Epithelial cell of esophagus (primary cell): Measurements from ENCODE around the gene MCMBP.

Experiments used
- DNase-seq: peaks from one replicate; pipeline ENCODE4 v3.0.0; 2010; ENCODE audit warnings: low read depth
- H3K4me3 ChIP-seq: 2 replicates; pipeline ENCODE4 v1.5.1; 2011; ENCODE audit warnings: mild to moderate bottlenecking, low read length, control low read depth
- TF ChIP-seq, protein P1 (sequence below): IDR thresholded peaks from 2 replicates; pipeline ENCODE4 v1.5.1; 2011; ENCODE audit warnings: low read depth, mild to moderate bottlenecking, low read length, control low read depth, inconsistent platforms; ENCODE audit not compliant: insufficient read depth; ENCODE audit errors: missing control alignments

Gene MCMBP

DNA sequence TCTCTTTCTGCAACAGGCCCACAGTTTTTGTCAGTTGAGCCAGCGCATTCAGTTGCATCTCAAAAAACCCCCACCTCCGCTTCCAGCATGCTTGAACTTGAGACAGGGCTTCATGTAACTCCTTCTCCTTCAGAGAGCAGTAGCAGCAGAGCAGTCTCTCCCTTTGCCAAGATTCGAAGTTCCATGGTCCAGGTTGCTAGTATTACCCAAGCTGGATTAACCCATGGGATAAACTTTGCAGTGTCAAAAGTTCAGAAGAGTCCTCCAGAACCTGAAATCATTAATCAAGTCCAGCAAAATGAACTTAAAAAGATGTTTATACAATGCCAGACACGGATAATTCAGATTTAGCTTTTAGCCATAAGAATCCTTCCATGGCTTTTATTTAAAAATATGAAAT is 45.2 kb downstream of the MCMBP start:
- TF ChIP-seq, protein P1, sequence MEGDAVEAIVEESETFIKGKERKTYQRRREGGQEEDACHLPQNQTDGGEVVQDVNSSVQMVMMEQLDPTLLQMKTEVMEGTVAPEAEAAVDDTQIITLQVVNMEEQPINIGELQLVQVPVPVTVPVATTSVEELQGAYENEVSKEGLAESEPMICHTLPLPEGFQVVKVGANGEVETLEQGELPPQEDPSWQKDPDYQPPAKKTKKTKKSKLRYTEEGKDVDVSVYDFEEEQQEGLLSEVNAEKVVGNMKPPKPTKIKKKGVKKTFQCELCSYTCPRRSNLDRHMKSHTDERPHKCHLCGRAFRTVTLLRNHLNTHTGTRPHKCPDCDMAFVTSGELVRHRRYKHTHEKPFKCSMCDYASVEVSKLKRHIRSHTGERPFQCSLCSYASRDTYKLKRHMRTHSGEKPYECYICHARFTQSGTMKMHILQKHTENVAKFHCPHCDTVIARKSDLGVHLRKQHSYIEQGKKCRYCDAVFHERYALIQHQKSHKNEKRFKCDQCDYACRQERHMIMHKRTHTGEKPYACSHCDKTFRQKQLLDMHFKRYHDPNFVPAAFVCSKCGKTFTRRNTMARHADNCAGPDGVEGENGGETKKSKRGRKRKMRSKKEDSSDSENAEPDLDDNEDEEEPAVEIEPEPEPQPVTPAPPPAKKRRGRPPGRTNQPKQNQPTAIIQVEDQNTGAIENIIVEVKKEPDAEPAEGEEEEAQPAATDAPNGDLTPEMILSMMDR = no peak
- no peak overlapping the region for H3K4me3 ChIP-seq
- DNase-seq = no peak

DNA sequence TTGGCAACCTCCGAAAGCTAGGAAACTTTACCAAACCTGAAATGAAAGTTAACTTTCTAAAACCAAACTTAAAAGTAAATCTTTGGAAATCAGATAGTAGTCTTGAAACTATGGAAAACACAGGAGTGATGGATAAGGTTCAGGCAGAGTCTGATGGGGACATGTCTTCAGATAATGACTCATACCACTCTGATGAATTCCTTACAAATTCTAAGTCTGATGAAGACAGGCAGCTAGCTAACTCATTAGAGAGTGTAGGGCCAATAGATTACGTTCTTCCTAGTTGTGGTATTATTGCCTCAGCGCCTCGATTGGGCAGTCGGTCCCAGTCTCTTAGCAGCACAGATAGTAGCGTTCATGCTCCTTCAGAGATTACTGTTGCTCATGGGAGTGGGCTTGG is 45.9 kb downstream of the MCMBP start:
- TF ChIP-seq, protein P1 = no peak
- peak; percentile 33 for DNase-seq
- H3K4me3 ChIP-seq = no peak overlapping the region

DNA sequence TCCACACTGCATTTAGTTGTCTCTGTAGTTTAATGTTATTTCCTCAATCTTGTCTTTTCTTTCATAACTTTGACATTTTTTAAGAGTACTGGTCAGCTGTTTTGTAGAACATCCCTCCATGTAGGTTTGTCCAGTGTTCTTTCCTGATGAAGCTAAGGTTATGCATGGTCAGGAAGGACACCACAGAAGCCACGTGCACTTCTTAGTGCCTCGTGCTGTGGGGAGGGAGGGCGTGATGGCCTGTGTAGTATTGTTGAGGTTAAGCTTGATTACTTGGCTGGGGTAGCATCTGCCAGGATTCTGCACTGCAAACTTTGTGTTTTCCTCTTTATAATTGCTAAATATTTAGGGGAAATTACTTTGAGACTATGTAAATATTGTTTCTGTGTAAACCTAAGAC is 48.3 kb downstream of the MCMBP start:
- TF ChIP-seq, protein P1 = no peak
- H3K4me3 ChIP-seq = no peak overlapping the region
- no peak for DNase-seq

DNA sequence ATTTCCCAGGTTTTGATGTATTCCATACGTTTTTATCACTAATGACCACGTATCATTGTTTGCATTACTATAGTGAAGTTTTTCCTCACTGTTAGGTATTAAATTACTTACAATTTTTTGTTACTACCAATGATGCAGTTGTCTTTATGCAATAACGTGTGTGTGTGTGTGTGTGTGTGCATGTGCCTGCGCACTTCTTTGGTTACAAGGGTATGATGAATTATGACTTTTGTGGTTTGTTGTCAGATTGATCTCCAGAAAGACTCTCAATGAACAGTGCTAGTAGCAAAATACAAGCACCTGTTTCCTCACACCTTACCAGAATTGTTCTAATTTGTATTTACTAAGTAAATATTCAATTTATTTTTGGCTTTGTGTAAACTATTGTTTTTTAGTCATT is 51.5 kb downstream of the MCMBP start:
- no peak for DNase-seq
- TF ChIP-seq, protein P1 = no peak
- H3K4me3 ChIP-seq = no peak overlapping the region

DNA sequence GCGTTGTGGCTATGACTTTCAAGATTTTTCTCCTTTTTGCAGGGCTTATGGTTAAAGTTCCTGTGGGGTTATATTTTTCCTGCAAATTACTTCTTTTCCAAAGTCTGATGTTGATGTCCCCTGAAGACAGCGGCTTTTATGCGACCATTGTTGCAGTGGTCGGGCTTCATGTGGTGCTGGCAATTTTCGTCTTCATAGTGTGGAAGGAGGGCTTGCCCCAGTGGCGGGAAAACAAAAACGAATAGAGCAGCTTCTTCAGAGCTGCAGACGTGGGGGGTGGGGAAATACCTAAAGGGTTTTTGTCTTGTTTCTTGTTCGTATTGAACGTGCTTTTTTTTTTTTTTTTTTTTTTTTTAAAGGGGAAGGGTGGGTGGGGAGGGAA is 53.8 kb downstream of the MCMBP start:
- no peak for DNase-seq
- H3K4me3 ChIP-seq = peak overlapping the region; percentile 34
- TF ChIP-seq, protein P1 = no peak

DNA sequence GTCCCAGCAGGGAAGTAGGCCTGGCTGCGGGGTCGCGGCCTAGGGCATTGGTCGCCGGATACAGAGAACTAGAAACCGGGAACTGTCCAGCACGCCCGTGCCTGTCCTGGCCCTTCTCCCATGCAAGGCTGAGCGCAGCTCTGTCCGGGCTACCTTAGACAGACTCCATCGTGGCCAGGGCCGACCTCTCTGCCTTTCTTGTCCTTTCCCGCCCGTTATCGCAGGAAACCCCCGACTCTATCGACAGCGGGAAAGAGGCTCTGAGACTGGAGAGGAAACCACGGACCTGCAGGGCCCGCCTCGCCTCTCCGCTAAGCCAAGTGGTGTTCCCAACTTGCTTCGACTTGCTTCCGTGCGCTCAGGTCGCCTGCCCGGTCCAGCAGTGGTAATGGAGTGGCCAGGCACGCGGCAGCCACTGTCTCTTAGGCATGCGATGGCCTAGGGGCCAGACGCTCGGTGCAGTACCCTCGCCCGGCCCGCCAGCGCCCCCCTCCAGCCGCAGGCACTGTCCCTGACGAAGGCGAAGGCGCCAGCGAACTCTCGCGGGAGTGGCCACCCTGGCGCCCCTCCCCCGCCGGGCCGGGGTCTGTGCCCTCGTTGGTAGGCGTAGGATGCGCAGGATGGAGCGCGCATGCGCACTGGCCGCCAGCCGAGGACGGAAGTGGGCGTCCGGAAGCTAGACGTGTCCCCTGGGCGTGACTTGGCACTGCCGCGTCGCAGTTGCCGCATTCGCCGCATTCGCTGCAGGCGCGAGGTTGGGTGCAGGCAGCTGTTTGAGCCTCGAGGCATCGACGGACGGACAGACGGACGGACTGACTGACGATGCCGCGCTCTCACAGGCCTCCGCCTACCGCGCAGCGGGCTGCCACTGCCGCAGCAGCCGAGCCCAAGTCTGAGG is 54.4 kb downstream of the MCMBP start:
- peak; percentile 40 for DNase-seq
- peak overlapping the region; percentile 34 for H3K4me3 ChIP-seq
- TF ChIP-seq, protein P1 = no peak

DNA sequence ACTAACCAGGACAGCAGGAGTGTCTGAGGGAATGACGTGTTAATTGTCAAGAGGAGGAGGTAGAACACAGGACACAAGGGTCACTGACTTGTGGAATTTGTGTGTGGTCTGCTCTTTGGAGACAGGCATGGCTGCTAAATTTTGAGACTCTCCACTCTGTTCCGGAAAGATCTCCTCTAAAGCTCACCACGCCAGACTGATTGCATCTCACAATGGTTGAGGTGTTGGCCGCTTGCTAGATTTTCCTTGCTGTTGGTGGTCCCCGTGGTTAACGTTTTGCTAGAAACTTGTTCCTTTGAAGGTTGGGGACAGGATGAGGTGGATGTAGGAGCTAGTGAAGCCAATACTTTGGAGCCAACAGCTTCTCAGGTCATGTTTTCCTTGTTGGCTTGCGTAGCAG is 57.0 kb downstream of the MCMBP start:
- H3K4me3 ChIP-seq = no peak overlapping the region
- TF ChIP-seq, protein P1 = no peak
- DNase-seq = no peak
